BE2C (cell line): ENCODE data around the gene PTPRR.

Source experiments
- DNase-seq: peaks from one replicate; pipeline ENCODE4 v3.0.0-alpha.2; 2020
- H3K27me3 ChIP-seq: fragments of 250-450 bp; sonication (Bioruptor Pico); 2 replicates; pipeline ENCODE4 v1.5.1; 2020; ENCODE audit warnings: mild to moderate bottlenecking
- H3K36me3 ChIP-seq: fragments of 250-450 bp; sonication (Bioruptor Pico); 2 replicates; pipeline ENCODE4 v1.5.1; 2020; ENCODE audit warnings: mild to moderate bottlenecking
- H3K4me1 ChIP-seq: fragments of 250-450 bp; sonication (Bioruptor Pico); 2 replicates; pipeline ENCODE4 v1.5.1; 2020
- H3K4me3 ChIP-seq: 2 replicates; pipeline ENCODE4 v1.5.1; 2011; ENCODE audit warnings: low read depth, low read length
- H3K9me3 ChIP-seq: fragments of 250-450 bp; sonication (Bioruptor Pico); 2 replicates; pipeline ENCODE4 v1.5.1; 2020
- CTCF ChIP-seq: IDR thresholded peaks from 2 replicates; pipeline ENCODE4 v1.5.1; 2012; ENCODE audit warnings: mild to moderate bottlenecking, low read depth, low read length

The PTPRR gene

GRCh38 chr12:70842136-70842535 lies 78.4 kb downstream of the PTPRR start:
- Histone ChIP-seq H3K36me3 (peaks cover 2% of the 10 kb centered on the region; the same call in 1 of the 2 replicates), H3K9me3 (no peaks in the 10 kb centered on the region), H3K4me1 (peaks cover 12% of the 10 kb centered on the region), H3K4me3 (no peak overlapping the region), H3K27me3 (no peaks in the 10 kb centered on the region)
- no peak for TF ChIP-seq CTCF
- no peak for DNase-seq

- no peak for DNase-seq
- TF ChIP-seq CTCF = no peak
- Histone ChIP-seq H3K4me1 (peaks cover 5% of the 10 kb centered on the region), H3K36me3 (peaks cover 2% of the 10 kb centered on the region; the same call in 1 of the 2 replicates), H3K27me3 (no peaks in the 10 kb centered on the region), H3K9me3 (no peaks in the 10 kb centered on the region), H3K4me3 (no peak overlapping the region)
Measured at GRCh38 chr12:70840656-70841350, 79.7 kb downstream of the PTPRR start.

- DNase-seq = no peak
- H3K9me3 ChIP-seq = no peaks in the 10 kb centered on the region
- H3K27me3 ChIP-seq = no peaks in the 10 kb centered on the region
- TF ChIP-seq CTCF = 0 out of 2 replicates have a peak, but pooled peaks have one; percentile 14
- peaks cover 5% of the 10 kb centered on the region for H3K4me1 ChIP-seq
- H3K36me3 ChIP-seq = peaks cover 2% of the 10 kb centered on the region
- H3K4me3 ChIP-seq = no peak overlapping the region
Measured at GRCh38 chr12:70839544-70839943, 81.0 kb downstream of the PTPRR start.

GRCh38 chr12:70838127-70838526 lies 82.4 kb downstream of the PTPRR start:
- Histone ChIP-seq H3K4me1 (peaks cover 5% of the 10 kb centered on the region), H3K4me3 (no peak overlapping the region), H3K27me3 (no peaks in the 10 kb centered on the region), H3K9me3 (no peaks in the 10 kb centered on the region), H3K36me3 (peaks cover 2% of the 10 kb centered on the region)
- DNase-seq = no peak
- TF ChIP-seq CTCF = no peak

- TF ChIP-seq CTCF = no peak
- H3K4me1 ChIP-seq = peaks cover 3% of the 10 kb centered on the region; the same call in 1 of the 2 replicates
- no peaks in the 10 kb centered on the region for H3K9me3 ChIP-seq
Measured at GRCh38 chr12:70837026-70837425, 83.5 kb downstream of the PTPRR start.

GRCh38 chr12:70835948-70836347 lies 84.6 kb downstream of the PTPRR start:
- H3K9me3 ChIP-seq = no peaks in the 10 kb centered on the region
- TF ChIP-seq CTCF = no peak
- peaks cover 2% of the 10 kb centered on the region for H3K36me3 ChIP-seq
- H3K4me1 ChIP-seq = no peaks in the 10 kb centered on the region
- DNase-seq = no peak
- no peak overlapping the region for H3K4me3 ChIP-seq
- no peaks in the 10 kb centered on the region for H3K27me3 ChIP-seq

More at GRCh38 chr12:70837026-70837425, 83.5 kb downstream of the PTPRR start:
- H3K36me3 ChIP-seq = peaks cover 2% of the 10 kb centered on the region
- no peak overlapping the region for H3K4me3 ChIP-seq
- no peak for DNase-seq
- H3K27me3 ChIP-seq = no peaks in the 10 kb centered on the region
